Kasumi-1 (cell line): Measurements from ENCODE around the gene BMAL2.

Experiments
- DNase-seq, 2 experiments: peaks; one replicate each; lab custom pipeline; 2025; lab: John Stamatoyannopoulos, UW

The BMAL2 gene

DNA sequence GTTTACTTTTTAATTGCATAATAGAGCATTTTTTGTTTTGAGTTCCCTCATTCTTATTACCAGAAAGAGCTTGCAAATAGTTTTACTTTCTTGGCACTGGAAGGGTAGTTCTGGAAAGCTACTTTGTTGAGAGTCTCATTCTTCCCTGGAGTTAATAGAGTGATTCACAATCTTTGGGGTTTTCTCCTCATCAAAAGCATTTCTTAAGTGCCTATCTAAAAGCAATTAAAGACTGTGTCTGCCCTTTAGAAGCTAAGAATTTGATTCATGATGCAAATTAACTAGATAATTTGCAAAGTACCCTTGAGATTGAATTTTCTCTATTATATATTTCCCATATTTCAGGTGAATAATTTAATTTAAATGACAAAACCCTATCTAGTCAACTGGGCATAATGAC lies 8.1 kb upstream of the BMAL2 start:
- DNase-seq, result no peak

GRCh38 chr12:27330846-27331245 lies 1.8 kb upstream of the BMAL2 start:
- DNase-seq, result no peak

GRCh38 chr12:27331291-27331926 lies 1.2 kb upstream of the BMAL2 start:
- peak; percentile 58 to 68 for DNase-seq

DNA sequence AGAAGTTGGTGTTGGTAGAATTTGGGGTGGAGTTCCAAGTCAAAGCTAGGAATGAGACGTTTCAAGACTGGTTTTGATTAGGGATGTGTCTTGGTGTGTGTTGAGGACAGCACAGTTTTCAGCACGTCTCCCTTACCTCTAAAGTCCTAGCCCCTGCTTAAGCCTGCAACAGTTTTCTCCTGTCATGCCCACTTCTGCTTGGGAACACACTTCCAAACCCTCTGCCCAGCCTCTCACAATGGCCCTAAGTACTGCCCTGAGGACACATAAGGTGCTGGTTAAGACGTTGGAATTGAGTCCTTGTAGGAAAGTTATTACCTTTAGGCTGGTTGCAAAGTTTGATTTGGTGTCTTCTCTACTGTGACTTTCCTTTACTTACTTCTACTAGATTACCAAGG lies 710 bp upstream of the BMAL2 start:
- DNase-seq, result no peak

DNA sequence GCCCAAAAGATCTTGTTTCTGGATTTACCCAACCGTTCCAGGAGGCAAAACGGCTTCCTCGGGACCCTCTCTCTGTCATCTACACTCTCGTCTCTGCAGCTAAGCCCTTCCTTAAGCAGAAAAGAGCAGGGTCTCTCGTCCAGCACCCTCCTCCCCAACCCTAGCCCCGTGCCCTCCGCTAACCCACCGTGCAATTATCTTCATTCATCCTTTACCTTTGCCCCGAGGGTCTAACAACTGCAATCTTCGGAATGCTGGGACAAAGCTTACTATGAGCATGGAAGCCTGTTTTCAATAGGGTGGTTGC lies 276 bp upstream of the BMAL2 start:
- no peak for DNase-seq

DNA sequence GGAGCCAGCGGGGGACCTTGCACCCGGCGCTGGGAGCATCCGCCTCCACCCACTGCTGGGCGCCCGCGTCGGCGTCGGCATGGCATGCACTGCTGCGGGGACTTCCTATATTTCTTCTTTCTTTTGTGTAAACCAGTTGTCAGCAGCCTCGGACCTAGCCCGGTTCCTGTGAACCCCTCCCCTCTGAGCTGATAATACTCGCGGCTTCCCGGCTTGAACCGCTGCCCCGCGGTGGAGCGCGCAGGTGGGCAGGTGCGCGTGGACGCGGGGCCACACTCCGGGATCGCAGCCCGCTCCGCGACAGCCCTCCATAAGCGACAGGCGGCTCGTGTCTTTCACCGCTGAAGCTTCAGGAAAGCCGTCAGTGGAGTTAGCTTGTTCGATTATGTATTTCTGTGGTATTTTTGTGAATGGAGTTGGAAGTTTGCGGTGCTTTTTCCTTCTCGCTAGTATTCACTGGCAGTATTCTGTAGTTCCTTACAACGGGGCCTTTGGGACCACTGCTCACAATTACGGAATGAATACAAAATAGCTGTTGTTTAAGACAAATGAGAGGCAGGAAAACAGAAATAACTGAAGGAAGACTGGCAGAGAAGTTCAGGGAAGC lies 870 bp downstream of the BMAL2 start:
- DNase-seq, result peak; percentile 13 to 31

DNA sequence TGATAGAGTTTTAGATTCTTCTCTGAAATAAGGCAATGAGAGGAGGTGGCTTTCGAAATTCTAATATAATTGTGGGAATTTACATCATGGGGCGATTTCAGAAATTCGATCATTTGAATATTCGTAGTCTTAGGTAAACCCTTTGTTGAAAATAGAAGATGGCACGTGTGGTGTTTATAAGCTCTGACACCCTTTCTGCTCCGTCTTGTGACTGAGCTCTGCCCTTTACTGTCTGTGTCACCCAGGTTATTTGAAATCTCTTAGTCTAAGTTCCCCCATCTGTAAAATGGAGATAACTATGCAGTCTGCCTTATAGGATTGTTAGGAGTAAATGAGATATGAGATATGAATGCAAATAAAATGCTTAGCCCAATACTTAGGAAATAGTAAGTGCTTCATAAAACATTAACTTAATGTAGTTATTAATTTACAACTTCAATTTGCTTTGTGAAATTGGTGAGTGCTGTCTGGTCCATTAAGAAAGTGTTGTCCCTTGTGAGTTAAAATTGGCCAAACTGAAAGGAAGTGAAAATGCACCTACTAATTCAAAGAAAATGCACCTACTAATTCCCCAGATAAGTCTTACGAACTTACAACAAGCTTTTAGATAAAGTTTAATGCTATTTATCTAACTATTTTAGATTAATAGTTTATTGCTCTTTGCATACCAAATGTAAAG lies 1.5 kb downstream of the BMAL2 start:
- DNase-seq, result peak in 1 of 2 experiments; percentile 27

- DNase-seq, result no peak
Measured at GRCh38 chr12:27334721-27335082, 2.1 kb downstream of the BMAL2 start.

DNA sequence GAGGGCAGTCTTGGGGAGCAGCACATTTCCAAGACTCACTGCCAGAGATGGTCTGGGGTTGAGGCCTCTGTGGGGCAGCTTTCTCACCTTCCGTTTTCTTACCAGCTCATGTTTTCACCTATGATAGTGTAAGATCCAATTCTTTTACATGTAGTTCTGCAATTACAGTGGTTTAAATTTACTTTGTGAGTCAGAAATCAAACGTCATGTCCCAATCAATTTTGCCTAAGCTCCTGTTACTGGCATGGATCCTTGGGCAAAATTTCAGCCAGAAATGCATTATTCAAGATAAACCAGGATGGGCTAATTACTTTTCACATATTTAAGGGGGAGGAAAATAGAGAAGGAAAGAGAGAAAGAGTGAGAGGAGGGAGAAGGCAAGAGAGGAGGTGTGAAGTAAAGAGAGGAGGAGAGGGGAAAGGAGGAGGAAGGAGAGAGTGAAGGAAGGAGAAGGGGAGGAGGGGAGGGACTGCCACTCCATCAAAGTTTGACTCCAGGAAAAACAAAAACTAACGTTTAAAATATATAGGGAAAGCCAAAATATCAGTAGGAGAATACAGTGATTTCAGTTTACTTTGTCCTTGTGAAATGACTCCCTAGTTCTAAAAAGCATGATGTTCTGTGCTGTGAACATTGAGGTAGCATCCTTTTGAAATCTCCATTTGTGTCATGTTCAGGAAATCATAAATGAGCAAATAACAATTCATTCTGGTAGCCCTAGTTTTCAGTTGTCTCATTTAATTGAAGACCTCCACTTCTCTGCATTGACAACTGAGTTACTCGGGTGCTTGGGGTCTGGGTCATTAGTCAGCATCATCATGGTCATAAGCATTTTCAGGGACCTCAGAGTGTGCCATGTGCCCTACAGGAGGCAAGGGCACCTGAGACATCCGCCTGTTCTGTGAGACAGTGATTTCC lies 3.0 kb downstream of the BMAL2 start:
- no peak for DNase-seq

DNA sequence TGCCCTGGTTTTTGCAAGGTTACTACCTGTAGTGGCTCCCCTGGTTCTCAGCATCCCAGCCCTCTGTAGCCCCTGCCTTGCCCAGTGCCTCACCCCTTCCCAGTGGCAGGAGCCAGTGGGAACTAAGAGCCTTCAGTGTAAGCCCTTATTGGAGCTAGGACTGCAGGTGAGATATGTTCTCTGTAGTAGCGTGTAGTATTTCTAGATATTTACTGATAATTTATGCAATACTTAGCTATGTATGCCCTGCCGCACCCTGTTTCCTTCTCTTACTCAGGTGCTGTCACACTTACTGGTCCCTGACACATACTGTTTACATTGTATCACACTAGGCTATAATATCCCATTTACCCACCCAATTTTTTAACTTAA lies 3.6 kb downstream of the BMAL2 start:
- DNase-seq, result no peak

DNA sequence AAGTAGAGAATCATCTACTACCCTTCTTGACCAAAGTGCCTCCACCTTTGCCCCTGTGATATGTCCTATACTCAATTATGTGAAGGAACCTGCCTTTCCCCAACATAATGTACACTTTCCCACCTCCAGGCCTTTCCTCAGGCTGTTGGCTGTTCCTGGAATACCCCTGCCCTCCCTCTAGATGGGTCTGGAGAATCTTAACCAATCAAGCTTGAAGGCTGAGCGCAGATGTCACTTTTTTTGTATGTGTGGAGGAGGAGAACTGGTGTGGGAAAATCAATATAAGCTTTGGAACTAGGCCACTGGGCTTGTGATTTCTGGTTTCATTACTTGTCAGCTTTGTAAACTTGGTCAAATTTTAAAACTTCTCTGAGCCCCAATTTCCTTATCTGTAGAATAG lies 4.7 kb downstream of the BMAL2 start:
- DNase-seq, result no peak

DNA sequence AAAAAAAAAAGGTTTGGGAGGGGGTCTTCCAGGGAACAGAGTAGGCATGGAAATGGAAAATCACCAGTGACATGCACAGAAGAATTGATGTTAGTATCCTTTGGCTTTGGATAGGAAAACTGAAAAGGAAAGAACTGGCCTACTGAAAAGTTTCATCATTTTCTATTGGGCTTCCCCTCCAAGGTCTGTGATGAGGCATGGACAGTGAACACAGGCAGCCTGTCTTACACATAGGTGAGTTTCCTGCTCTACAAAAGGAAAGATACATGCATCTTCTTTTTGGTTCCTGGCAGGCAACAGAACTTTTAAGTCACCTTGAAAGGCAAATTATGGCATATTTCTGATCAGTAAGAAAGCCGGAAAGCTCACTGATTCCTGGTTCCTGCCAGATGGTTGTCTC lies 5.8 kb downstream of the BMAL2 start:
- no peak for DNase-seq

- DNase-seq, result no peak
Measured at GRCh38 chr12:27340971-27341370, 8.3 kb downstream of the BMAL2 start.

GRCh38 chr12:27342536-27342935 lies 9.9 kb downstream of the BMAL2 start:
- DNase-seq, result no peak

- DNase-seq, result no peak
Measured at GRCh38 chr12:27343255-27344000, 10.8 kb downstream of the BMAL2 start.

- no peak for DNase-seq
Measured at GRCh38 chr12:27344246-27344645, 11.6 kb downstream of the BMAL2 start.

DNA sequence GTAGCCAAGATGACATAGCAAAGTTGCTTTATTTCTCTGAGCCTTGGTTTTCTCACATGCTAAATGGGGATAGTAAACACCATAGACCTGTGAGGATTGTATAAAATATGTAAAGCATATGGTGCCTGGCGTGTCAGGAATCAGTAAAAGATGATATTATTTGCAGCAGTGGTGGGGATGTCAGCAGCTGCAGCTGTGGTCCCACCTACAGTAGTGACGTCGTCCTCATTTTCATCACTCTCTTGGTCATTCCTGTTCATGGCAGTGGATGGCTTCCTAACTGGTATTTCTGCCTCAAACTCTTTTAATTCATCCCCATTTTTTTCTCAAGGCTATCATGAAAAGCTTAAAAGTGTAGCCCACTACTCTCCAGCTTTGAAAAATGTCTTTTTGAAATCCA lies 12.1 kb downstream of the BMAL2 start:
- DNase-seq, result no peak

GRCh38 chr12:27345376-27345775 lies 12.7 kb downstream of the BMAL2 start:
- DNase-seq, result no peak

GRCh38 chr12:27347779-27348178 lies 15.1 kb downstream of the BMAL2 start:
- DNase-seq, result no peak

DNA sequence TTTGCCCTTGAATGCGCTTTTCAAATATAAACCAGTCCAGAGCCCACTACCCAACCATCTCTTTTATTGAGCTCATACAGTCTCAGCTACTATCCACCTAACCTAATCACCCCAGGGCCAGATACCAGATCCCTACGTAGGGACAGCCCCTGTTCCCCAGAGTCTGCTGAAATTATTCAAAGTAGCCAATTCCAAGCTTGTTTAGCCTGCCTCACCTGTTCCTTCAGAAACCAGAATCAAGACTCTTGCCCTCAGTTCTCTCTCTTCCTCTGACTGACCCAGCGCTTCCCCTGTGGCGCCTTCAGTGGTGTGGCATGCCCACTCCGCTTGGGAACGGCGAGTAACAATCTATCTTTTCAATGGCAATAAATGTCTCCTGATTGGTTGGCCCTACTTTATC lies 18.8 kb downstream of the BMAL2 start:
- no peak for DNase-seq

DNA sequence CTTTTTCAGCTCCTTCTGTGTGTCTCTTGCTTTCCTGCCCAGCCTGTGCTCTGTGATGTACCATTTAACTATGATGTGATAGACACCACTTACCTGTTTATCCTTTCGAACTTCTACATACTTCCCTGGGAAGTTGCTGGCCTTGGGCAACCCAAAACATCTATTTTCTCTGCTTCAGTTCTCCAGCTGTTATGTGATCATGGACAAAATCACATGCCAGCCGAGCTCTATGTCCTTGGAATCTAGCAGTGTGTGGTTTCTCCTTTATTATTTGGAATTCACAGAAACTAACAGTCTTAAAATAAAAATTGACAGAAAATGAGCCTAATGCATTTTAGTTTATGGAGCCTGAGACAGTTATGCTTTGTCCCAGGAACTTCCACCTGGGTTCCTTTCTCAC lies 22.9 kb downstream of the BMAL2 start:
- no peak for DNase-seq

DNA sequence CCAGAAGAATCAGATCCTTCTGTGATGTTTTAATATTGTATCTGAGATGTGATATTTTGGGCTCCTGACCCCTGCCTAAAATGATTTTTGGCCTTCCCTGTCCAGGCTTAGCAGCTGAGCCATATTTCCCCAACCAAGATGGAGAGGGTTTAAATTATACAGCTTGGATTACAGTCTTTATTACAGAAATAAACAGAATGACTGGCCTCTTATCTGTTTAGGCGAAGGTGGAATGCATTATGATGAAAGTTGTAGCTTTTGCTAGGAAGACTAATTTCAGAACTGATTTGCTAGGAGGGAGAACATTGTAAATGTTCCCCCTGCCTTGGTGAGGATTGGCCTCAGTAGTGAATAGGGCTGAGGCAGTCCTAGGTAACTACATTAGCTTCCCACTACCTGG lies 23.3 kb downstream of the BMAL2 start:
- no peak for DNase-seq
